ENCODE measurements around the gene QRICH2. TPM values are rescaled to one million over a fixed set of nuclear protein-coding genes. Genes with fewer than 3 reads are reported as not detected.

QRICH2 gene
- total and polyA plus RNA-seq, 4 donors = 0.56 to 6.1 (median 0.67) TPM

GRCh38 chr17:76264425-76264754 lies 43.7 kb downstream of the QRICH2 start:
- TF ChIP-seq CTCF (IDR thresholded peaks at IDR 0.05; ENCODE audit: low read depth, low read length, missing input control) (no peak), HNF4A (conservative IDR thresholded peaks at IDR 0.05) (peak in 1 of 2 donors; percentile 1)
- DNase-seq (ENCODE audit: low spot score) = no peak
- WGBS = 57% methylated on average over 9 of the region's 9 CpGs
- Histone ChIP-seq H3K27me3 (ENCODE audit: control insufficient read depth in 4 of 4, insufficient read depth in 4 of 4, low read length in 3 of 4) (no peaks in the 10 kb centered on the region), H3K9me3 (ENCODE audit: control insufficient read depth in 4 of 4, low read length in 3 of 4) (no peaks in the 10 kb centered on the region), H3K9ac (ENCODE audit: low read depth in 1 of 2, low read length in 2 of 2) (peak overlapping the region in 1 of 2 donors; percentile 12), H3K27ac (ENCODE audit: low read depth in 1 of 2, low read length in 2 of 2) (peak overlapping the region; percentile 74 to 75), H3K4me3 (ENCODE audit: low read depth in 1 of 3, low read length in 3 of 3) (no peak overlapping the region), H3K4me1 (ENCODE audit: control insufficient read depth in 4 of 4, insufficient read depth in 4 of 4, low read length in 3 of 4) (peaks cover 6 to 32% (median 21%) of the 10 kb centered on the region in 4 donors), H3K36me3 (ENCODE audit: control insufficient read depth in 4 of 4, insufficient read depth in 3 of 4, low read depth in 1 of 4, low read length in 3 of 4) (peaks cover 0 to 2% (median 0%) of the 10 kb centered on the region in 4 donors)

GRCh38 chr17:76263896-76264295 lies 44.2 kb downstream of the QRICH2 start:
- Histone ChIP-seq H3K9ac (ENCODE audit: low read depth in 1 of 2, low read length in 2 of 2) (no peak overlapping the region), H3K4me1 (ENCODE audit: control insufficient read depth in 4 of 4, insufficient read depth in 4 of 4, low read length in 3 of 4) (peaks cover 6 to 27% (median 18%) of the 10 kb centered on the region in 4 donors), H3K27me3 (ENCODE audit: control insufficient read depth in 4 of 4, insufficient read depth in 4 of 4, low read length in 3 of 4) (no peaks in the 10 kb centered on the region), H3K27ac (ENCODE audit: low read depth in 1 of 2, low read length in 2 of 2) (no peak overlapping the region), H3K36me3 (ENCODE audit: control insufficient read depth in 4 of 4, insufficient read depth in 3 of 4, low read depth in 1 of 4, low read length in 3 of 4) (no peaks in the 10 kb centered on the region), H3K9me3 (ENCODE audit: control insufficient read depth in 4 of 4, low read length in 3 of 4) (no peaks in the 10 kb centered on the region), H3K4me3 (ENCODE audit: low read depth in 1 of 3, low read length in 3 of 3) (no peak overlapping the region)
- DNase-seq (ENCODE audit: low spot score) = no peak
- 95% methylated on average over 5 of the region's 5 CpGs for WGBS
- TF ChIP-seq FOXA1 (IDR thresholded peaks at IDR 0.05) (no peak), FOXA2 (IDR thresholded peaks at IDR 0.05) (no peak), RXRA (IDR thresholded peaks at IDR 0.05) (no peak), ATF3 (IDR thresholded peaks at IDR 0.05) (no peak), MAX (IDR thresholded peaks at IDR 0.05) (no peak), SP1 (IDR thresholded peaks at IDR 0.05) (no peak), JUND (IDR thresholded peaks at IDR 0.05) (no peak), HNF4A (conservative IDR thresholded peaks at IDR 0.05) (no peak), NR2F2 (IDR thresholded peaks at IDR 0.05) (no peak), REST (IDR thresholded peaks at IDR 0.05) (no peak), YY1 (IDR thresholded peaks at IDR 0.05) (no peak)

- TF ChIP-seq REST (IDR thresholded peaks at IDR 0.05) (no peak), EGR1 (IDR thresholded peaks at IDR 0.05; ENCODE audit: low read depth in 2 of 2) (no peak), SP1 (IDR thresholded peaks at IDR 0.05) (peak; percentile 55)
- no peak for DNase-seq (ENCODE audit: low spot score)
- no peaks in the 10 kb centered on the region for H3K27me3 ChIP-seq (ENCODE audit: control insufficient read depth in 4 of 4, insufficient read depth in 4 of 4, low read length in 3 of 4)
- H3K9ac ChIP-seq (ENCODE audit: low read depth in 1 of 2, low read length in 2 of 2) = no peak overlapping the region
- H3K4me3 ChIP-seq (ENCODE audit: low read depth in 1 of 3, low read length in 3 of 3) = no peak overlapping the region
- no peaks in the 10 kb centered on the region for H3K36me3 ChIP-seq (ENCODE audit: control insufficient read depth in 4 of 4, insufficient read depth in 3 of 4, low read depth in 1 of 4, low read length in 3 of 4)
- WGBS = 66% methylated on average over 9 of the region's 9 CpGs
- peaks cover 6 to 24% (median 15%) of the 10 kb centered on the region in 4 donors for H3K4me1 ChIP-seq (ENCODE audit: control insufficient read depth in 4 of 4, insufficient read depth in 4 of 4, low read length in 3 of 4)
- H3K9me3 ChIP-seq (ENCODE audit: control insufficient read depth in 4 of 4, low read length in 3 of 4) = no peaks in the 10 kb centered on the region
- peak overlapping the region in 1 of 2 donors; percentile 33 for H3K27ac ChIP-seq (ENCODE audit: low read depth in 1 of 2, low read length in 2 of 2)
Observed at GRCh38 chr17:76262732-76263344, 45.2 kb downstream of the QRICH2 start.

All from liver (tissue), 9 donors.